HepG2 (cell line): ENCODE results near the gene DGAT2L6. TPM values are rescaled to one million over a fixed set of nuclear protein-coding genes. Genes with fewer than 3 reads are reported as not detected.

ENCODE experiments used
- AKNA ChIP-seq: sonication (generic); formaldehyde crosslinking; IDR thresholded peaks from 2 replicates; pipeline ENCODE4 v1.4.0; 2020; ENCODE audit warnings: missing genetic modification reagents, borderline replicate concordance
- BRCA1 ChIP-seq: sonication (generic); formaldehyde crosslinking; IDR thresholded peaks from 2 replicates; pipeline ENCODE4 v1.4.0; 2020; ENCODE audit warnings: missing genetic modification reagents
- HOMEZ ChIP-seq: IDR thresholded peaks from 2 replicates; pipeline ENCODE4 v1.6.1; 2016; ENCODE audit warnings: low read depth
- MLX ChIP-seq: IDR thresholded peaks from 2 replicates; pipeline ENCODE4 v1.6.1; 2016
- MXD1 ChIP-seq: sonication (generic); formaldehyde crosslinking; IDR thresholded peaks from 2 replicates; pipeline ENCODE4 v1.4.0; 2020; ENCODE audit warnings: mild to moderate bottlenecking, missing genetic modification reagents
- ONECUT2 ChIP-seq: sonication (generic); formaldehyde crosslinking; IDR thresholded peaks from 2 replicates; pipeline ENCODE4 v1.4.0; 2020; ENCODE audit warnings: missing genetic modification reagents
- PAX8 ChIP-seq: sonication (generic); formaldehyde crosslinking; IDR thresholded peaks from 2 replicates; pipeline ENCODE4 v1.8.0; 2022; ENCODE audit warnings: mild to moderate bottlenecking, missing genetic modification reagents, borderline replicate concordance
- PBX3 ChIP-seq: sonication (generic); formaldehyde crosslinking; IDR thresholded peaks from 2 replicates; pipeline ENCODE4 v1.8.1; 2023; ENCODE audit warnings: missing genetic modification reagents, inconsistent platforms, borderline replicate concordance
- POLR2AphosphoS5 ChIP-seq: IDR thresholded peaks from 2 replicates; pipeline ENCODE4 v1.6.1; 2012; ENCODE audit warnings: low read depth, low read length
- SETDB1 ChIP-seq: sonication (generic); formaldehyde crosslinking; IDR thresholded peaks from 2 replicates; pipeline ENCODE4 v1.5.1; 2020; ENCODE audit warnings: missing genetic modification reagents, mild to moderate bottlenecking, borderline replicate concordance
- SIX1 ChIP-seq: sonication (generic); formaldehyde crosslinking; IDR thresholded peaks from 2 replicates; pipeline ENCODE4 v1.4.0; 2020; ENCODE audit warnings: missing genetic modification reagents, borderline replicate concordance
- TRIM22 ChIP-seq: fragments of 450-650 bp; IDR thresholded peaks from 2 replicates; pipeline ENCODE4 v1.6.1; 2017
- ZFP90 ChIP-seq: sonication (generic); formaldehyde crosslinking; IDR thresholded peaks from 2 replicates; pipeline ENCODE4 v1.8.0; 2022; ENCODE audit warnings: missing genetic modification reagents, mild to moderate bottlenecking, inconsistent platforms, borderline replicate concordance
- ZNF205 ChIP-seq: IDR thresholded peaks from 2 replicates; pipeline ENCODE4 v1.6.1; 2018; ENCODE audit warnings: missing biosample characterization, missing genetic modification reagents
- ZNF274 ChIP-seq: sonication (generic); formaldehyde crosslinking; IDR thresholded peaks from 2 replicates; pipeline ENCODE4 v1.5.1; 2020; ENCODE audit warnings: mild to moderate bottlenecking, missing genetic modification reagents
- ZNF441 ChIP-seq: sonication (generic); formaldehyde crosslinking; IDR thresholded peaks from 2 replicates; pipeline ENCODE4 v1.7.0; 2021; ENCODE audit warnings: missing genetic modification reagents, borderline replicate concordance
- ZNF605 ChIP-seq: sonication (generic); formaldehyde crosslinking; IDR thresholded peaks from 2 replicates; pipeline ENCODE4 v1.8.0; 2022; ENCODE audit warnings: mild to moderate bottlenecking, missing genetic modification reagents
- ZNF772 ChIP-seq: sonication (generic); formaldehyde crosslinking; IDR thresholded peaks from 2 replicates; pipeline ENCODE4 v1.5.0; 2020; ENCODE audit warnings: mild to moderate bottlenecking, missing genetic modification reagents
- ZSCAN12 ChIP-seq: sonication (generic); formaldehyde crosslinking; IDR thresholded peaks from 2 replicates; pipeline ENCODE4 v1.9.0; 2021; ENCODE audit warnings: mild to moderate bottlenecking, missing genetic modification reagents
- polyA plus RNA-seq, 8 experiments: library from polyadenylated mRNA; depleted of rRNA in 3 of 8; stranded (reverse) in 7 of 8; unstranded in 1 of 8; fragments of >200 nt; fragmentation: Illumina TruSeq in 4 of 8; extraction: Trizol in 4 of 8; gene quantifications; 2 replicates each; pipeline versions ENCODE4 v1.2.1 to v1.2.3, GENCODE V29; 2011 to 2016; ENCODE audit warnings: low read depth in 4 of 8, missing spikeins in 1 of 8, mixed read lengths in 1 of 8; ENCODE audit not compliant: insufficient read depth in 1 of 8
- total RNA-seq, 5 experiments: library from RNA; depleted of rRNA; stranded (reverse); fragments of >200 nt; fragmentation: Illumina TruSeq; extraction: Trizol; gene quantifications; 2 replicates each; pipeline ENCODE4 v1.2.3, GENCODE V29; 2016; ENCODE audit warnings: low read depth in 1 of 5

DGAT2L6 gene
- total and polyA plus RNA-seq, 2 of the 13 experiments (the other 11 are each of a cell fraction or from before 2014, with no cell fraction given): not detected

- TF ChIP-seq HOMEZ (no peak), ZSCAN12 (CRISPR knock-in tag) (no peak), MXD1 (CRISPR knock-in tag) (no peak), ZNF274 (CRISPR knock-in tag) (0 out of 2 replicates have a peak, but pooled peaks have one; percentile 24), ONECUT2 (no peak), SETDB1 (CRISPR knock-in tag) (no peak), SIX1 (no peak), ZNF772 (no peak), PBX3 (CRISPR knock-in tag) (no peak), TRIM22 (no peak), AKNA (no peak), MLX (no peak), ZNF205 (CRISPR knock-in tag) (no peak), BRCA1 (CRISPR knock-in tag) (no peak), ZNF441 (CRISPR knock-in tag) (no peak), ZFP90 (no peak), POLR2AphosphoS5 (peak; percentile 68), ZNF605 (CRISPR knock-in tag) (0 out of 2 replicates have a peak, but pooled peaks have one; percentile 30), PAX8 (no peak)
Measured at GRCh38 chrX:70133303-70134115, 43.8 kb upstream of the DGAT2L6 start, which contains the start of gene IGBP1 (continued).
